Measurements from ENCODE around the gene PLA2G2F.

- TF ChIP-seq CTCF (IDR thresholded peaks at IDR 0.05): no peak
- TF ChIP-seq POLR2A (IDR thresholded peaks at IDR 0.05): no peak
These were observed 23.2 kb upstream of the PLA2G2F start for GRCh38 chr1:20115916-20116315.

Data from uterus (tissue), 2 donors.